Loucy (cell line): ENCODE data around the gene PEX14.

ENCODE experiments used
- H2AFZ ChIP-seq: fragments of 200-600 bp; sonication (generic); 2 replicates; pipeline ENCODE4 v1.6.0; 2016; ENCODE audit warnings: antibody characterized with exemption, mild to moderate bottlenecking, low read length, moderate library complexity
- H3F3A ChIP-seq: fragments of 200-600 bp; 2 replicates; pipeline ENCODE4 v1.6.0; 2016; ENCODE audit warnings: antibody characterized with exemption, low read depth, mild to moderate bottlenecking
- H3K27me3 ChIP-seq: fragments of 200-600 bp; sonication (generic); 2 replicates; pipeline ENCODE4 v1.6.1; 2014; ENCODE audit warnings: low read length, mild to moderate bottlenecking; ENCODE audit not compliant: insufficient read depth, poor library complexity, severe bottlenecking
- H3K36me3 ChIP-seq: fragments of 200-600 bp; sonication (generic); 2 replicates; pipeline ENCODE4 v1.6.1; 2016; ENCODE audit warnings: low read length; ENCODE audit not compliant: insufficient read depth
- H3K4me1 ChIP-seq: fragments of 200-600 bp; sonication (generic); 2 replicates; pipeline ENCODE4 v1.5.1; 2014; ENCODE audit warnings: low read length, mild to moderate bottlenecking; ENCODE audit not compliant: insufficient read depth, poor library complexity, severe bottlenecking
- H3K4me2 ChIP-seq: fragments of 200-600 bp; sonication (generic); 2 replicates; pipeline ENCODE4 v1.6.0; 2014; ENCODE audit warnings: antibody characterized with exemption, low read length, low read depth, mild to moderate bottlenecking; ENCODE audit not compliant: poor library complexity, severe bottlenecking
- H3K4me3 ChIP-seq: fragments of 200-600 bp; sonication (generic); 2 replicates; pipeline ENCODE4 v1.5.1; 2014; ENCODE audit warnings: low read length, mild to moderate bottlenecking, mixed read lengths; ENCODE audit not compliant: poor library complexity, severe bottlenecking
- H3K79me2 ChIP-seq: fragments of 200-600 bp; sonication (generic); 2 replicates; pipeline ENCODE4 v1.6.1; 2014; ENCODE audit warnings: low read length; ENCODE audit not compliant: insufficient read depth
- H3K9ac ChIP-seq: fragments of 200-600 bp; sonication (generic); 2 replicates; pipeline ENCODE4 v1.6.0; 2014; ENCODE audit warnings: mild to moderate bottlenecking, low read depth, low read length, moderate library complexity; ENCODE audit not compliant: poor library complexity, severe bottlenecking
- H3K9me2 ChIP-seq: fragments of 200-600 bp; sonication (generic); replicated peaks from 2 replicates; pipeline ENCODE4 v1.6.1; 2016; ENCODE audit warnings: low read depth, low read length, mixed read lengths
- H3K9me3 ChIP-seq: fragments of 200-600 bp; sonication (generic); 2 replicates; pipeline ENCODE4 v1.6.1; 2014; ENCODE audit warnings: mild to moderate bottlenecking, antibody characterized with exemption, low read length, low read depth; ENCODE audit not compliant: insufficient read depth
- H4K20me1 ChIP-seq: fragments of 200-600 bp; sonication (generic); 2 replicates; pipeline ENCODE4 v1.6.0; 2014; ENCODE audit warnings: antibody characterized with exemption, low read length, mild to moderate bottlenecking; ENCODE audit not compliant: insufficient read depth, poor library complexity, severe bottlenecking
- EZH2phosphoT487 ChIP-seq: fragments of 200-600 bp; IDR thresholded peaks from 2 replicates; pipeline ENCODE4 v1.6.1; 2018; ENCODE audit warnings: antibody characterized with exemption, mild to moderate bottlenecking, moderate library complexity, borderline replicate concordance
- TF ChIP-seq, protein P1 (sequence below): fragments of 200-600 bp; sonication (generic); conservative IDR thresholded peaks from 2 replicates; pipeline ENCODE4 v1.5.1; 2014; ENCODE audit warnings: mild to moderate bottlenecking, antibody characterized with exemption, low read length

The PEX14 gene

DNA sequence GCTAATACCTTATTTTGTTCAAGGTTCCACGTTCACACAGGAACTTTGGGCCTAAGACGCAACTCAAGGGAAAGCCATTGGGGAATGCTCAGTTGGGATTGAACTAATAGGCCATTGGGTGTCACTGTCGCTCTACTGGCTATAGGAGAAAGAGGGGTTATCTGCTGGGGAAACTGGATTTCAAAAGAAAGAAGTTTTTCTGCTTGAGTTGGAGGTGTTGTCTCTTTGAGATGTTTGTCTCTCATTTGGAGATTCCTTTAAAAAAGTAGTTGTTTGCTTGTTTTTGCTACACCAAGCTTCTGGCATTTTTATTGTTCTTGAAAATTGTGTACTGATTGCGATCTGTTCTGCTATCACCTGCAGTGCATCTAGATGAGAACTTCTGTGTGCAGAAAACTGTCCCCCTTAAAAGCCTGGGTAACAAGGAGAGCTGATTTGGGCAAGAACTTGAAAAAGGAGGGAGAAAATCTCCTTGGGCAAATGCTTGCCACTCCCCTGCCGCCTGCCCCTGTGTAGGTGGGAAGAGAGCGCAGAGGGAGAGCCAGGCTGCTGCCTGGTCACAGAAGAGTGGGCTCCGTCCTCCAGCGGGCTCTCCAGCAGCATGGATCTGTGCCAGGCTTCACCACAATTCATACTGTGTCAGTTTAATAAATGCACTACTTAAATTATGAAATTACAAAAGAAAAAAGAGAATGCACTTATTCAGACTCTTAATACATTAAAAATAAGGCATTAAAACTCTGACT lies 39.9 kb downstream of the PEX14 start:
- Histone ChIP-seq H3K9me3 (no peaks in the 10 kb centered on the region), H3F3A (peaks cover 24% of the 10 kb centered on the region), H3K9ac (peak overlapping the region; percentile 92), H3K4me2 (peak overlapping the region; percentile 97), H3K79me2 (peaks cover 79% of the 10 kb centered on the region), H4K20me1 (no peaks in the 10 kb centered on the region), H3K36me3 (no peaks in the 10 kb centered on the region), H3K4me3 (peak overlapping the region; percentile 75), H3K9me2 (no peaks in the 10 kb centered on the region), H3K4me1 (peaks cover 76% of the 10 kb centered on the region), H3K27me3 (no peaks in the 10 kb centered on the region), H2AFZ (no peak overlapping the region)
- no peak for TF ChIP-seq EZH2phosphoT487
- TF ChIP-seq, protein P1, sequence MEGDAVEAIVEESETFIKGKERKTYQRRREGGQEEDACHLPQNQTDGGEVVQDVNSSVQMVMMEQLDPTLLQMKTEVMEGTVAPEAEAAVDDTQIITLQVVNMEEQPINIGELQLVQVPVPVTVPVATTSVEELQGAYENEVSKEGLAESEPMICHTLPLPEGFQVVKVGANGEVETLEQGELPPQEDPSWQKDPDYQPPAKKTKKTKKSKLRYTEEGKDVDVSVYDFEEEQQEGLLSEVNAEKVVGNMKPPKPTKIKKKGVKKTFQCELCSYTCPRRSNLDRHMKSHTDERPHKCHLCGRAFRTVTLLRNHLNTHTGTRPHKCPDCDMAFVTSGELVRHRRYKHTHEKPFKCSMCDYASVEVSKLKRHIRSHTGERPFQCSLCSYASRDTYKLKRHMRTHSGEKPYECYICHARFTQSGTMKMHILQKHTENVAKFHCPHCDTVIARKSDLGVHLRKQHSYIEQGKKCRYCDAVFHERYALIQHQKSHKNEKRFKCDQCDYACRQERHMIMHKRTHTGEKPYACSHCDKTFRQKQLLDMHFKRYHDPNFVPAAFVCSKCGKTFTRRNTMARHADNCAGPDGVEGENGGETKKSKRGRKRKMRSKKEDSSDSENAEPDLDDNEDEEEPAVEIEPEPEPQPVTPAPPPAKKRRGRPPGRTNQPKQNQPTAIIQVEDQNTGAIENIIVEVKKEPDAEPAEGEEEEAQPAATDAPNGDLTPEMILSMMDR = peak; percentile 77

DNA sequence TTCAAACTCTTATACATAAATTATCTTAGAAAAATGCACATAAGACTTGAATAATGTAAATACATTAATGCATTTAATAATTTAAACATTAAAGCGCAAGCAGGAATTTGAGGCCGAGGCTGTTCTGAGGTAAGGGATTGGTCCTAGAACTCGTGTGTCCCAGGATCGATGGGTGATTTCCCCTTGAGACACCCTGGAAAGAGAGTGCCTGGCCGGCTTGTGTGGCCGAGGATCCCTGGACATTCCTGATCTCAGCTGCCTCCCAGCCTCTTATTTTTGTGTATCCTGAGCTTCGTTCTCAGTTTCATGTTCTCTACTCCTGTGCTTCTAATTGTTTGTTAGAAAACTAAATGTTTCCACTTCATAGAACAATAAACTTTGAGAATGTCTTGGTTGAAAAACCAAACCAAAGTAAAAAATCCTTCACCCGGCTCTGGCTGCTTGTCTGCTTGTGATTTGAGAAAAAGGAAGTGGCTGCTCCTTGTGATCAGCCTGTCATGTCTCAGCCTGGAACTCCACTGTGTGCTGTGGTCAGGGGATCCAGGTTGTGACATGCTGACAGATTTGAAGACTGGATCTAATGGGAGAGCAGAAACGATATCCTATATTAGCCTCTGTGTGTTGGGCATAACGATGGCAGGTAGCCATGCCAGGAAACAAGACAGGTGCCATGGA lies 40.7 kb downstream of the PEX14 start:
- H4K20me1 ChIP-seq = no peaks in the 10 kb centered on the region

DNA sequence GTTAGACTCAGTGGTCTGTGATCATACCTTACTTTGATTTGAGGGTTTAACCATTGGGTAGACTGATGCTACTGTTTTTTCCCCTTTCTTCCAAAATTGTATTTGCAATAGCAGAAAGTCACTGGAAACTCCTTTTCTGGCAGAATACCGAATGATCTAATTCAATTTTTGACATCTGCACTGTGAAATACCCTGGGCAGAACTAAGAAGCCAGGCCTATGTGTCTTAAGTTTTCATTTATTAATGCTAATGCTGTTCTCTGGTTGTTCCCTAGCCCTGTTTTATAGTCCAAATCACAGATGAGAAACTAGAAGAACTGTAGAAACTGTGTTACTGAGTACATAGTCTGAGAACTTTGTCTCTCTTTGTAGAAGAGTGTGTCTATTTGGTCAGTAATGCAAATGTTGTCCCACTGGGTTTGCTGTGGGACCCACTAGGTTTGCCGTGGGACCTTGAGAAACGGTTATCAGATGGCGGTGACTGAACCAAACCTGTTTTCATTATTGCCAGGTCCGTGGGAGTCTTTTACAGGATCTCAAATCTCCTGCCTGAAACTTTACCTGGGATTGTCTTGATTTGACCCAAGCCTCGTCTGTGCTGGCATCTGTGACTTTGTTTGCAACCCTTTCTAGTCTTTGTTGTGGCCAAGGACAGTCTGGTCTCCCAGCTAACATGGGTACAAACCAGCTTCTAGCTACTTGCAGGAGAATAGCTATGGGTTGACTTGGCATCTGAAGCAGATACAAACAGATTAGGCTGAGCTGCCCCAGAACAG lies 41.4 kb downstream of the PEX14 start:
- Histone ChIP-seq H2AFZ (no peak overlapping the region), H3K9ac (peak overlapping the region; percentile 92), H3K36me3 (peaks cover 6% of the 10 kb centered on the region; the same call in 1 of the 2 replicates), H3K27me3 (no peaks in the 10 kb centered on the region), H3K9me2 (no peaks in the 10 kb centered on the region), H3K4me1 (peaks cover 65% of the 10 kb centered on the region), H3F3A (peaks cover 12% of the 10 kb centered on the region), H4K20me1 (no peaks in the 10 kb centered on the region), H3K4me3 (peak overlapping the region; percentile 75), H3K9me3 (no peaks in the 10 kb centered on the region), H3K79me2 (peaks cover 90% of the 10 kb centered on the region), H3K4me2 (peak overlapping the region; percentile 97)
- TF ChIP-seq EZH2phosphoT487 = no peak

More for the DNA sequence above, 40.7 kb downstream of the PEX14 start:
- Histone ChIP-seq H3K9me3 (no peaks in the 10 kb centered on the region), H3K27me3 (no peaks in the 10 kb centered on the region), H3F3A (peaks cover 16% of the 10 kb centered on the region), H2AFZ (no peak overlapping the region), H3K4me1 (peaks cover 68% of the 10 kb centered on the region), H3K9ac (peak overlapping the region; percentile 92), H3K79me2 (peaks cover 83% of the 10 kb centered on the region), H3K9me2 (no peaks in the 10 kb centered on the region), H3K4me3 (peak overlapping the region; percentile 75), H3K36me3 (peaks cover 3% of the 10 kb centered on the region; the same call in 1 of the 2 replicates), H3K4me2 (peak overlapping the region; percentile 97)
- TF ChIP-seq, protein P1 = no peak
- no peak for TF ChIP-seq EZH2phosphoT487
